Activated naive CD4-positive, alpha-beta T cell treated with anti-CD3 and anti-CD28 coated beads for 36 hours (primary cell): ENCODE measurements around the gene ZSWIM2. TPM values are rescaled to one million over a fixed set of nuclear protein-coding genes. Genes with fewer than 3 reads are reported as not detected.
"Not testable (repeated sequence)": the region's sequence is repeated elsewhere in the genome, so short reads cannot be mapped to it uniquely, and the experiment has no call there.

Source experiments
- CTCF ChIA-PET: fragments of 350-600 bp; sonication (Branson Sonifier 250); formaldehyde crosslinking; loops from one replicate; lab custom pipeline; 2021; ENCODE audit warnings: antibody characterized with exemption; lab: Charles Lee
- DNase-seq: peaks from one replicate; pipeline ENCODE4 v3.0.0-alpha.2; 2020
- H3K27ac Mint-ChIP-seq: one replicate; pipeline ENCODE4 v1.8.0; 2021; ENCODE audit warnings: mild to moderate bottlenecking, mixed read lengths
- H3K27me3 Mint-ChIP-seq: one replicate; pipeline ENCODE4 v1.8.0; 2021; ENCODE audit warnings: low read depth, mixed read lengths
- H3K36me3 Mint-ChIP-seq: one replicate; pipeline ENCODE4 v1.8.0; 2021; ENCODE audit warnings: low read depth, mixed read lengths
- H3K4me1 Mint-ChIP-seq: one replicate; pipeline ENCODE4 v1.8.0; 2021; ENCODE audit warnings: low read depth, mixed read lengths
- H3K4me3 Mint-ChIP-seq: one replicate; pipeline ENCODE4 v1.8.0; 2021; ENCODE audit warnings: mild to moderate bottlenecking, moderate library complexity, mixed read lengths
- H3K9me3 Mint-ChIP-seq: one replicate; pipeline ENCODE4 v1.8.0; 2021; ENCODE audit warnings: mixed read lengths
- intact Hi-C: fragments of 100-400 bp; cut with micrococcal nuclease; formaldehyde crosslinking; loops from one replicate; pipeline ENCODE4 v1.15.1; 2023
- total RNA-seq, 2 experiments: library from RNA; stranded (reverse); gene quantifications; one replicate each; pipeline ENCODE4 v1.2.3, GENCODE V29; 2021

The ZSWIM2 gene
- total RNA-seq = not detected

- DNase-seq = peak; percentile 46
- intact Hi-C loops = no loop called here
- H3K4me1 Mint-ChIP-seq = peaks cover 12% of the 10 kb centered on the region
- H3K27me3 Mint-ChIP-seq = peaks cover 24% of the 10 kb centered on the region
- H3K4me3 Mint-ChIP-seq = peak within 1 kb of the TSS; percentile 36
- CTCF ChIA-PET = no interaction called here
- H3K9me3 Mint-ChIP-seq = peaks cover 5% of the 10 kb centered on the region
- H3K27ac Mint-ChIP-seq = no peak within 1 kb of the TSS
- no peaks in the 10 kb centered on the region for H3K36me3 Mint-ChIP-seq
Observed at GRCh38 chr2:186848873-186849578, at the start of gene ZSWIM2. TSS of gene ZSWIM2 (minus strand) at chr2:186849170. CDS start at chr2:186849130, 40 bp downstream.

GRCh38 chr2:186896220-186896619 is 47.2 kb upstream of the ZSWIM2 start:
- H3K4me3 Mint-ChIP-seq, H3K27me3 Mint-ChIP-seq, DNase-seq, H3K4me1 Mint-ChIP-seq, H3K36me3 Mint-ChIP-seq, intact Hi-C loops, H3K27ac Mint-ChIP-seq, H3K9me3 Mint-ChIP-seq, CTCF ChIA-PET: not testable (repeated sequence)

GRCh38 chr2:186895451-186895850 is 46.5 kb upstream of the ZSWIM2 start:
- intact Hi-C loops = no loop called here
- Mint-ChIP-seq H3K36me3 (no peaks in the 10 kb centered on the region), H3K27ac (no peak overlapping the region)

DNA sequence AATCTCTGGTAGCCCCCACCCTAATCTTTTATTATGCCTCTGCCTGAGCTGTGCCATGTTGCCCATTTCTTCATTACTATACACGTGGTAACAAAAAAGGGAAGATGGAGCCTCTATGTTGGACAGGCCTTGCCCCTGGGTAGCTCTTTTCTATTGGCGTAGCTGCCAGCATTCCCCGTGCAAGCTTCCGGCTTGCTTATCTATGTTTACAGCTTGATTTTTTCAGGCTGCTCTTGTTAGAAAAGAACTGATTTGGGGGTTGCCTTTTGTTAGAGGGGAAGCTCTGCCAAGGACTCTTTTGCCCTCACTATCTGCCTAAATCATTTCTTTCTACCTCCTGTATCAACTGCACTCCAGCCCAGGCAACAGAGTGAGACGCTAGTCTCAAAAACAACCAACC is 45.5 kb upstream of the ZSWIM2 start:
- H3K36me3 Mint-ChIP-seq = no peaks in the 10 kb centered on the region
- H3K27me3 Mint-ChIP-seq = no peaks in the 10 kb centered on the region
- no peak overlapping the region for H3K4me3 Mint-ChIP-seq
- no peak overlapping the region for H3K27ac Mint-ChIP-seq
- no peak for DNase-seq
- H3K9me3 Mint-ChIP-seq = peaks cover 2% of the 10 kb centered on the region
- CTCF ChIA-PET = no interaction called here
- intact Hi-C loops = no loop called here
- no peaks in the 10 kb centered on the region for H3K4me1 Mint-ChIP-seq

More at GRCh38 chr2:186895451-186895850, 46.5 kb upstream of the ZSWIM2 start:
- H3K4me3 Mint-ChIP-seq = no peak overlapping the region
- no peak for DNase-seq
- CTCF ChIA-PET = no interaction called here
- H3K4me1 Mint-ChIP-seq = no peaks in the 10 kb centered on the region
- peaks cover 1% of the 10 kb centered on the region for H3K27me3 Mint-ChIP-seq
- H3K9me3 Mint-ChIP-seq = peaks cover 2% of the 10 kb centered on the region

GRCh38 chr2:186892821-186893220 is 43.9 kb upstream of the ZSWIM2 start:
- H3K9me3 Mint-ChIP-seq = no peaks in the 10 kb centered on the region
- no peak for DNase-seq
- H3K27me3 Mint-ChIP-seq = no peaks in the 10 kb centered on the region
- no peak overlapping the region for H3K4me3 Mint-ChIP-seq
- H3K36me3 Mint-ChIP-seq = no peaks in the 10 kb centered on the region
- no peak overlapping the region for H3K27ac Mint-ChIP-seq
- H3K4me1 Mint-ChIP-seq = no peaks in the 10 kb centered on the region
- CTCF ChIA-PET = no interaction called here
- intact Hi-C loops = no loop called here

DNA sequence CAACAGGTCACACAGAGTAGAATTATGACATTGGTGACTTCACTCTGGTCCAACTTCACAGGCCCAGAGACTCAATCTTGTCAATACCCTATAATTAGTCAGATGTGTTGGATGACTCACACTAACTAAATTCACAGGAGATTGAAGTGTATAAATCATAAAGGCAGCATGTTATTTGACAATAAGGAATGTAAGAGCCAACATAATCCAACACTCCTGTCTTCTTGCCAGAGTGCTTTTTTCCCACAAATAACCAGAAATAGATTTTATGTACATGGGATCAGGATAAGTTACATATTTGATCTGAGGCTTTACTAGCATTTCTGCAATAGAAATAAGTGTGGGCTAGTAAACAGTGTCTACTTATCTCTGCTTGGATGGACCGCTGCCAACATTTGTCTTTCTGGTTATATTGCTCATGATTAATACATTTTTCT is 42.2 kb upstream of the ZSWIM2 start:
- intact Hi-C loops = no loop called here
- Mint-ChIP-seq H3K4me1 (no peaks in the 10 kb centered on the region), H3K27me3 (peaks cover 2% of the 10 kb centered on the region), H3K9me3 (no peaks in the 10 kb centered on the region), H3K36me3 (no peaks in the 10 kb centered on the region), H3K4me3 (no peak overlapping the region), H3K27ac (no peak overlapping the region)
- no peak for DNase-seq
- CTCF ChIA-PET = no interaction called here

- Mint-ChIP-seq H3K27me3 (peaks cover 2% of the 10 kb centered on the region), H3K27ac (no peak overlapping the region), H3K36me3 (no peaks in the 10 kb centered on the region), H3K4me3 (no peak overlapping the region), H3K4me1 (no peaks in the 10 kb centered on the region), H3K9me3 (no peaks in the 10 kb centered on the region)
- intact Hi-C loops = no loop called here
- CTCF ChIA-PET = no interaction called here
- no peak for DNase-seq
Observed at GRCh38 chr2:186889101-186889879, 40.3 kb upstream of the ZSWIM2 start.

- intact Hi-C loops = no loop called here
Observed at GRCh38 chr2:186887107-186888090, 38.4 kb upstream of the ZSWIM2 start.

GRCh38 chr2:186884587-186884986 is 35.6 kb upstream of the ZSWIM2 start:
- H3K4me1 Mint-ChIP-seq = no peaks in the 10 kb centered on the region
- H3K4me3 Mint-ChIP-seq = no peak overlapping the region
- peaks cover 7% of the 10 kb centered on the region for H3K9me3 Mint-ChIP-seq
- DNase-seq = no peak
- no peak overlapping the region for H3K27ac Mint-ChIP-seq
- CTCF ChIA-PET = no interaction called here
- no peaks in the 10 kb centered on the region for H3K36me3 Mint-ChIP-seq
- peaks cover 2% of the 10 kb centered on the region for H3K27me3 Mint-ChIP-seq
- intact Hi-C loops = no loop called here

More at GRCh38 chr2:186887107-186888090, 38.4 kb upstream of the ZSWIM2 start:
- no peaks in the 10 kb centered on the region for H3K9me3 Mint-ChIP-seq
- no peaks in the 10 kb centered on the region for H3K4me1 Mint-ChIP-seq
- CTCF ChIA-PET = no interaction called here
- no peak overlapping the region for H3K27ac Mint-ChIP-seq
- peaks cover 2% of the 10 kb centered on the region for H3K27me3 Mint-ChIP-seq
- DNase-seq = no peak
- no peaks in the 10 kb centered on the region for H3K36me3 Mint-ChIP-seq
- H3K4me3 Mint-ChIP-seq = no peak overlapping the region

GRCh38 chr2:186883666-186884065 is 34.7 kb upstream of the ZSWIM2 start:
- Mint-ChIP-seq H3K4me3 (no peak overlapping the region), H3K36me3 (no peaks in the 10 kb centered on the region), H3K27ac (no peak overlapping the region), H3K27me3 (peaks cover 2% of the 10 kb centered on the region), H3K9me3 (peaks cover 7% of the 10 kb centered on the region), H3K4me1 (no peaks in the 10 kb centered on the region)
- CTCF ChIA-PET = no interaction called here
- intact Hi-C loops = no loop called here
- no peak for DNase-seq

DNA sequence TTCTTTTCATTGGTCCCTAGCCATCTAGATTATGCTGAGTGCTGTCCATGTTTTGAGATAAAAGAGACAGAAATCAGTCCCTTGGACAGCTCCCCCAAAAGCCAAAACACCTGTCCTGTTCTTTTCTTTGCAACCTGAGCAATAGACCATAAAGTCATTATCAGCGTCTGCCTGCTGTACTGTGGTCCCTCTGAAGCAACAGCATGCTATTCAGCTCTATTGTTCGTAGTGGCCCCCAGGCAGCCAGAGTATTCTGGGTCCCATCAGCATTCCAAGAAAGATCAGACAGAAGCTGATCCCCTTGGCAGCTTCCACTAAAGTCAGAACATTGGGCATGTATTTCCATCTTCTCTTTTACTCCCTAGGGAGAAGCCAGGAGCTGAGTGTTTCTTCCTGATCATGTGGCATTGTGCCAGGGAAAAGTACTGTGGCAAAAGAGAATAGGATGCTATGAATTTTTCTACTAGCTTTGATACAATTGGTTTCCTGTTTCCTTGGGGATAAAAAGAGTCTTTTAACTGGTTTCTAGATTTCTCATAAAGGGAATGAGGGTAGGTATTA is 33.6 kb upstream of the ZSWIM2 start:
- intact Hi-C loops = no loop called here
- Mint-ChIP-seq H3K27ac (no peak overlapping the region), H3K9me3 (peaks cover 10% of the 10 kb centered on the region), H3K36me3 (no peaks in the 10 kb centered on the region), H3K4me1 (no peaks in the 10 kb centered on the region), H3K4me3 (no peak overlapping the region), H3K27me3 (peaks cover 2% of the 10 kb centered on the region)
- no peak for DNase-seq
- CTCF ChIA-PET = interaction anchor here (1.3 kb wide), 1 partner anchor 16 kb away, joined by 3 read pairs; no protein-coding TSS in a partner anchor

GRCh38 chr2:186881660-186882059 is 32.7 kb upstream of the ZSWIM2 start:
- no peak for DNase-seq
- Mint-ChIP-seq H3K27ac (no peak overlapping the region), H3K4me1 (no peaks in the 10 kb centered on the region), H3K27me3 (no peaks in the 10 kb centered on the region), H3K9me3 (peaks cover 10% of the 10 kb centered on the region), H3K4me3 (no peak overlapping the region), H3K36me3 (no peaks in the 10 kb centered on the region)
- intact Hi-C loops = no loop called here
- CTCF ChIA-PET = interaction anchor here (1.3 kb wide), 1 partner anchor 15 kb away, joined by 3 read pairs; no protein-coding TSS in a partner anchor
